ENCODE measurements around the gene OXNAD1.

Gene OXNAD1

DNA sequence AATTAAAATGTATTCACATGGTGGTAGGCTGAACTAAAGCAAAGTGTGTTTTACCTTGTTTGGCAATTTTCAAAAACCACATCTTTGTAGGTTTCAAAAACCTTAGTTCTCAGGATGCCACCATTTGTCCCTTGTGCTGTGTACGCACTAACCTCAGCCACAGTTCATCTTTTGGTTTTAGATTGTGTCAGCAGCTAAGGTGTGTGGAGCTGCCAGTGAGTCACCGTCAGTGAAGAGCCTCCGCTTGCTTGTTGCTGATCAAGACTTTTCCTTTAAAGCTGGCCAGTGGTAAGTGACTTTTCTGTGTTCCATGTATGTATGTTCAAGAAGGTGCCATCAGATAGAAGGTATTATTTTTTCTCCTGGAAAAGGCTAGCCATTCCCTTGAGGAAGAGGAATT, 21.1 kb downstream of the OXNAD1 start:
- DNase-seq (ENCODE audit: insufficient read length, low spot score) (no peak), FAIRE-seq (no peak)
- TF ChIP-seq, protein P1, sequence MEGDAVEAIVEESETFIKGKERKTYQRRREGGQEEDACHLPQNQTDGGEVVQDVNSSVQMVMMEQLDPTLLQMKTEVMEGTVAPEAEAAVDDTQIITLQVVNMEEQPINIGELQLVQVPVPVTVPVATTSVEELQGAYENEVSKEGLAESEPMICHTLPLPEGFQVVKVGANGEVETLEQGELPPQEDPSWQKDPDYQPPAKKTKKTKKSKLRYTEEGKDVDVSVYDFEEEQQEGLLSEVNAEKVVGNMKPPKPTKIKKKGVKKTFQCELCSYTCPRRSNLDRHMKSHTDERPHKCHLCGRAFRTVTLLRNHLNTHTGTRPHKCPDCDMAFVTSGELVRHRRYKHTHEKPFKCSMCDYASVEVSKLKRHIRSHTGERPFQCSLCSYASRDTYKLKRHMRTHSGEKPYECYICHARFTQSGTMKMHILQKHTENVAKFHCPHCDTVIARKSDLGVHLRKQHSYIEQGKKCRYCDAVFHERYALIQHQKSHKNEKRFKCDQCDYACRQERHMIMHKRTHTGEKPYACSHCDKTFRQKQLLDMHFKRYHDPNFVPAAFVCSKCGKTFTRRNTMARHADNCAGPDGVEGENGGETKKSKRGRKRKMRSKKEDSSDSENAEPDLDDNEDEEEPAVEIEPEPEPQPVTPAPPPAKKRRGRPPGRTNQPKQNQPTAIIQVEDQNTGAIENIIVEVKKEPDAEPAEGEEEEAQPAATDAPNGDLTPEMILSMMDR (IDR thresholded peaks at IDR 0.05; ENCODE audit: insufficient read depth, missing control alignments), result no peak

DNA sequence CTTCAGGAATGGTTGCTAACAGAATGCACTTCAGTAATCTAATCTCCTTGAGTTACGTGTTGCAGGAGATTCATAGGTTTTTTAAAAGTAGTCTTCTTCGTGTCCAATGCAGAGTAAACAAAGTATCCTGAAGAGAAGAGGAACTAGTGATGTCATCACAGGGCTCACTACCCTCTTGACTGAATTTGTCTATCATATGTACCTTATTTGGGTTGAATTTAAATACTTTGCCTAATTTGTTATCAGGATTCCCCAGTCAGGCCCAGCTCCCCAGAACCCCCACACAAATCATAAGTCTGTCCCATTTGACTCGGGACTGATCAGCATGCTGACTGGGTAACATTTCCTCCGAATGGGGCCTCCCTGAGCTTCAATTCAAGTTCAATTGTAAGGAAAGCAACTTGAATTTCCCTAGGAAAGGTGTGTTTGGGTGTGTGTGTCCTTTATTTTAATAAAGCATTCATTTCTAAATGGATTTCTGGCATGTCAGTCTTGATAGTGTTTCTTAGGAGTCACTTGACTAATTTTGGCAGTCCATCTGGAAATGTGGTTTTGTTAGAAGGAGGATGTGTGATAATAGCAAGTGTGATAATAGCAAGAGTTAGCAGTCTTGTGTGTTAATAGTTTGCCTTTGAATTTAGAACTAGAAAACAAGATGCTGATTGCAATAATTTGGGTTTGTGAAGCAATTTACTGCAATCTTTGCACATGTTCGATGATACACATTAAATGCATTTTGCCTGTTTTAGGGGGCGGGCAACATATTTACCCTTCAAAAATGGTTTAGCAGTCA, 21.9 kb downstream of the OXNAD1 start:
- TF ChIP-seq, protein P1 (IDR thresholded peaks at IDR 0.05; ENCODE audit: insufficient read depth, missing control alignments), result no peak
- FAIRE-seq (no peak), DNase-seq (ENCODE audit: insufficient read length, low spot score) (no peak)

DNA sequence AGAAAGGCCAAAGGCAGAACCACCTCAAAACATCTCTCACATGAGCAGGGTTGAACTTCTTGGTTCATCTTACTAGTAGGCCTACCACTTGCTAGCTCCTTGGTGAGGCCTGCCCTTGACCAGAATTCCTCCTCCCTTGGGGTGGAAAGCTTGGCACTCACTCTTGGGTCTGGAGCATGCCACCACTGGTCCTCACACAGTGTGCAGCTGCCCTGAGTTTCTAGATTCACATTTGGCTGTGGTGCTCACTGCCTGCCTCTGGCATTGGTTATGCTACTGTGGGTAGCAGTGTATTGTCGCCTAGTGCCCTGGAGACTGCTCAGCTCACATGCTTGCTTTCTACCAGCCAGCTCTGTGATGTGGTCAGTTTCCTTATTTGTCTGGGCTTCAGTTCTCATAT, 23.7 kb downstream of the OXNAD1 start:
- DNase-seq (ENCODE audit: insufficient read length, low spot score) (no peak), FAIRE-seq (no peak)
- TF ChIP-seq, protein P1 (IDR thresholded peaks at IDR 0.05; ENCODE audit: insufficient read depth, missing control alignments), result no peak

DNA sequence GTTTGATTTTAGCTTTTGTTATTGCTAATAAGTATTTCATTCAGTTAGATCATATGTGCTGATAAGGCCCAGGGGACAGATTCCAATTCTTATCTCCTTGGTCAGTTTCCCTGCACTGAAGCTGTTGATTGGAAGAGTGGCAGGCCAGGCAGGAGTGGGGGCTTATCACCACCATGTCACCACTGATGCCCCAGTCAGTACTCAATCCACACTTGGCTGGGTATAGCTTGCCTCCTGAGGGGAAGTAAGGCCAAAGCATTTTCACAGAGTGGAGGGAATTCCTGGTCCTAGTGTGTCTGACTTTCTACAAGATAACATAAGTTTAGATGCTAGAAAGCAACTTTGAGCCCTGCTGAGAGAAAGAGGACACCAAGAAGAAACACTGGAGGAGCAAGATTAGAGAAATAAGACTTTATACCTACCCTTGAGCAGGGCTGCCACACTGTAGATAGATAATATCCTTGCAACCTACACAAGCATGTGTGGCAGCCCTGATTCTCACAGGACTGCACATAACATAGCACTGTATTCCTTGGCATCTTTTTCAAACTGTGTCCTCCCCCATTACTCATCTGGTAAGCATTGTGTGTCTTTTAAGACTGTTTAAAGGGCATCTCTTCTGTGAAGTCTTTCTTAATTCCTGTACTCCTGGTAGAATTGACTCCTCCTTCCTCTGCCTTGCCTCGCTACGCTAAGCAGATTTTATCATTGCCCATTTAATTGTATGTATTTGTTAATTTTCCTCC, 24.3 kb downstream of the OXNAD1 start:
- TF ChIP-seq, protein P1 (IDR thresholded peaks at IDR 0.05; ENCODE audit: insufficient read depth, missing control alignments), result no peak
- no peak for DNase-seq (ENCODE audit: insufficient read length, low spot score)
- FAIRE-seq, result no peak

DNA sequence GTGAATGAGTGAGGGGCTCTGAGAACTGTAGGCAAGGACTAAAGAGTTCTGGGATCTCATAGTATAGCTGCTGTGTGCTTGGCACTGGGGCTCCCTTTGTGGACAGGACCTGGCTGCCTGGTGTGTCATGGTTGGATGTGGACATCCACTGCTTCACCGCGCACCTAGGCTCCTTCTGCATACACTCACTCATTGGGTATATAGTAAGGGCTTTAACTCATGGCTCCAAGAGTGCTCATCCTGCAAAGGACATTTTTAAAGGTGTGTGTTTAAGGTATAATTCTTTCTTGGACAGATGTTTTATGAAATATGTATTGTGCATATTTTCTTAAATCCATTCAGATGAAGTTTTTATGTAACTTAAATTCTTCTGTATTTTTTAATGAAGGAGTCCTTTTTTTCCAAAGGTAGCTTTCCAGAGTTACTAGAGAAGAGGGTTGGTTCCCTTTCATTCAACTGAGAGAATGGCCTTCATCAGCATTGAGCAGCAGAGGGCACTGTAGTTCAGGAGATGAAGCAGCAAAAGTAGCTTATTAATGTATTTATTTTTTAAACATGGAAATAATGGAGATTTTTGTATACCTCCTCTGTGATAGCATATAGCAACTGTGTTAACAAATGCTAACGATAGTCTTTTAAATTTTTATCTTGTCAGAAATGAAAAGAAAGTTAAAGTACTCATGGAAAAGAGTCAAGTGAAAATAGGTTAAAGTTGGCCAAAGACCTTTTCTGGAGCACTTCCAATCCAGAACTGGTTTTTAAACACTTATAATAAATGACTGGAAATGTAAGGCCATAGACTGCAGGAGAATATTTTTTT, 25.2 kb downstream of the OXNAD1 start:
- no peak for FAIRE-seq
- DNase-seq (ENCODE audit: insufficient read length, low spot score), result no peak

DNA sequence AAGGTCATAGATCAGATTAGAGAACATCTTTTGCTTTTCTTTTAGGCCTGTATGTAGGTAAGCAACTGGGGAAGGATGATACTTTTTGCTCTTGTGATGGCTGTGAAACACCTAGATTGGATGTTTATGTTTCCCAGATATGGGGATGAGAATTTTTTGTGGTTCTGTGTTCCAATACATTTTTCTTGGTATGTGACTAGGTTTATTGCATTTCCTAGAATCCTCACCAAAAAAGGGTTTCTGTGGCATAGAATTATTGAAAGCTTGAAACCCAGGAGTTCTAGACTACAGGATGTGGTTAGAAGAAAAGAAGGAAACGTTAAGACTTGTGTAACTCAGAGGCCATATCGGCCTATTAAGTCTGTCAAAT, 25.8 kb downstream of the OXNAD1 start:
- TF ChIP-seq, protein P1 (IDR thresholded peaks at IDR 0.05; ENCODE audit: insufficient read depth, missing control alignments), result no peak
- no peak for DNase-seq (ENCODE audit: insufficient read length, low spot score)
- FAIRE-seq, result no peak

More for the DNA sequence above, 25.2 kb downstream of the OXNAD1 start:
- TF ChIP-seq, protein P1 (IDR thresholded peaks at IDR 0.05; ENCODE audit: insufficient read depth, missing control alignments), result peak; percentile 91
